GM18520 (cell line): ENCODE data around the gene ITGA8.
"Not testable (repeated sequence)": the region's sequence is repeated elsewhere in the genome, so short reads cannot be mapped to it uniquely, and the experiment has no call there.

Source experiments
- ATAC-seq: cut with Tn5 transposase; IDR thresholded peaks from one replicate; pipeline ENCODE4 v1.9.1; 2021; ENCODE audit not compliant: unreplicated experiment

ITGA8 gene

DNA sequence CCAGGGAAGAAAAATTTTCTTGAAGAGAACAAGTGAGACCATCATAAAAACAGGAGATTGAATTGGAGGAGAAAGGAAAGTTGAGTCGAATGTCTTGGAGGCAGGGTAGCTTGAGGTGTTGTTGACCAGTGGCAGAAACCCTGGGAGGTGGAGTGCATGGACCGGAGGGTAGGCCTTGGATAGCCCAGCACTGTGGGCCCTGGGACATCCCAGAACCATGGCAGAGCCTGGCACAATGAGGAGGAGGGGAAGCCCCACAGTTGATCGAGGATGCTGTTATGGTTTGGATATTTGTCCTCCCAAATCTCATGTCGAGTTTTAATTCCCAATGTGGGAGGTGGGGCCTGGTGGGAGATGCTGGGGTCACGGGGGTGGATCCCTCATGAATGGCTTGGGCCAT lies 157.1 kb downstream of the ITGA8 start:
- no peak for ATAC-seq

DNA sequence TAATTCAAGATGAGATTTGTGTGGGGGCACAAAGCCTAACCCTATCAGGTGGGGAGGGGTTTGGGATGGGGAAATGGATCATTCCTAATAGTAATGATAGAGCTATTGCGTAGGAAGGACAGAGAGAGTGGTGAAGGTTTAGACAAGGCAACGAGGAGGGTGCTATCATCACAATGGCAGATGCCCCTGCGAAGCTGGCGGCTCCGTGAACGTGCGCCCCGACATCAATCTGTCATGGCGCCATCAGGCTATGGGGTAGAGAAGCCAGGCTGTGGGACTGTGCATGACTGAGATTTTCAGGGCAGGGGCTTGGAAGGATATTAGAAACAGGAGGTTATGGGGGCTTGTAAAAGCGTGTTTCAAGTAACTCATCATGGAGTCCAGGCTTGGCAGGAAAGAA lies 157.6 kb downstream of the ITGA8 start:
- no peak for ATAC-seq

DNA sequence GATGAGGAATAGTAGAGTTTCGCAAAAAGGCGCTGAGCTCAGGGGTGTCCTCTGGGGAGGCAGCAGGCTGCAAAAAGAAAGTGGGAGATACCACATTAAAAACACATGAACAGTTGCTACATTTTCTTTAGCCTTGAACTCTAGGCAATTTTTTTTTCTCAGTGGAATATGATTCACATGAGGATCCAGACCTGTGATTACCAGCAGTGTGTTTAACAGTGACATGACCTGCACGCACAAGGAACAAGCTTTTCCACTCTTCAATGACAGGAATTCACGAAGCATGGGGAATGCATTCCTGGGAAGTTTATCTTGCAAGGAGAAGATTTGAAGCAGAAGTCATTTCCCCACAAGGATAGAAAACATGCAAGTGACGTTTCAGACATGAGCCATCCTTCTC lies 161.6 kb downstream of the ITGA8 start:
- ATAC-seq = no peak

DNA sequence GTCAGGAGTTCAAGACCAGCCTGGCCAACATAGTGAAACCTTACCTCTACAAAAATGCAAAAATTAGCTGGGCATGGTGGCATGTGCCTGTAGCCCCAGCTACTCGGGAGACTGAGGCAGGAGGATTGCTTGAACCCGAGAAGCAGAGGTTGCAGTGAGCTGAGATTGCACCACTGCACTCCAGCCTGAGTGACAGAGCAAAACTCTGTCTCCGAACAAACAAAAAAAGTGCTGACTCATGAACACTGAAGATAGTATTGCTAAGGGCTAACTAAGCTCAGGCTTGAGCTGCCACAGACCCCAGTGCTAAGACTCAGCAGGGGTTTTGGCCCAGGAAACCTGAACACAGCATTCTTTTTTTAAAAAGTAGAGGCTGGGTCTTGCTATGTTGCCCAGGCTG lies 162.6 kb downstream of the ITGA8 start:
- ATAC-seq = not testable (repeated sequence)

DNA sequence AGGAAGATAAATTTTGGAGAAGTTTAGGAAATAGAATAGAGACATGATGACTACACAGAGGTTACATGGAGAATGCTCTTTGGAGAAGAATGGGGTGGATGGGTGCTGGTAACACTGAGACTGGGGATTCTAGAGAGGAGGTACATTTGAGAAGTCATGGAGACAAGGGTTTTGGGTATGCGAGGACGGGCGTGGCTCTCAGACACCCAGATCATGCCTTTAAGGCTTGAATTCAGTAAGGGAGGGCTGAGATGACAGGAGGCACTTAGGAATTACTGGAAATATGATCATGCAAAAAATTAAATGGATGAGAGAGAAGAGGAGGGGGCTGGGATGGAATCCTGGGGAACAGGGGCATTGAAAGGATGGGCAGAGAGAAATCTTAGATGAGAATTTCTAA lies 168.8 kb downstream of the ITGA8 start:
- no peak for ATAC-seq

DNA sequence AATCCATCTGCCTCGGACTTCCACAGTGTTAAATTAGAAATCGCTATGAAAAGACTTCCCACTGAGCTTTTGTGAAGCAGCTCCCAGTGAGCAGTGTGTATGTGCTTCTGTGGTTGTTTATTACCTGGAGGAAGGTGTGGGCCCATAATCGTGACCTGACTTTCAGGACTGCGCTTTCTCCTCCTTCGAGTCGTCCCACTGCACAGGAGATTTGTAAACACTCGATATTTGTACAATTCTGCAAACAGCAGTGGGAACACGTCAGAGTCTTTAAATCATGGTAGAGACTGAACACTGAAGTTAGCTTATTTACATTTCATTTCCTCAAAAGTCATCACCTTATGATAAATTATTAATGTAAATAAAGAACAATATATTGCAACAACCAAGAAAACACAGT lies 171.4 kb downstream of the ITGA8 start:
- no peak for ATAC-seq

DNA sequence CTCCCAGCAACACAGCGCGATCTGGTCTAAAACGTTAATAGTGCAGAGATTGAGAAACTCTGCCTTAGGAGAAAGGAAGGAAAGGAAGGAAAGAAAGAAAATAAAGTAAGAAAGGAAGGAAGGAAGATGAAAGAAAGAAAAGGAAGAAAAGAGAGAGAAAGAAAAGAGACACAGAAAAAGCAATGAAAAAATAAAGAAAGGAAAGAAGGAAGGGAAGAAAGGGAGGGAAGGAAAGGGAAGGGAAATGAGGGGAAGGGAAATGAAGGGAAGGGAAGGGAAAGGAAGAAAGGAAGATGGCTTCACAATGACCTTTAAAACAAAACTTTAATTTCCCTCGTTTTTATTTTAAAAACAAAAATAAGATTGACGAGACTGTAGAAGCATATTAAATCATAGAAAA lies 173.1 kb downstream of the ITGA8 start:
- no peak for ATAC-seq

DNA sequence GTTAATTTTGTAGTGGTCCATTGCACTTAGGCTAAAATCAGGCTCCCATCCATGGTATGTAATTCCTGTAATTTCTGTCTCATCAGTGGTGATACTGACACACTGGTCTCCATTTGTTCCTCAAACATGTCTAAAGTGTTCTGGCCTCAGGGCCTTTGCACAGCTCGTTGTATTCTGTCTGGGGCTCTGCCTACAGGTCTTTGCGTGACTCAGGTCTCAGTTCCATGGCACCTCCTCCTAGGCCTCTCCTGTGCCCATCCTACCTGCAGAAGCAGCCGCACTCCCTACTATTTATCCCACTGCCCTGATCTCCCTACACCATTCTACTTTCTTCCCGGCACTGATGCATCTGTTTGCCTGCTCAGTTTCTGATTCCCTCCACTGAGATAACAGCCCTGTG lies 173.8 kb downstream of the ITGA8 start:
- ATAC-seq = no peak

DNA sequence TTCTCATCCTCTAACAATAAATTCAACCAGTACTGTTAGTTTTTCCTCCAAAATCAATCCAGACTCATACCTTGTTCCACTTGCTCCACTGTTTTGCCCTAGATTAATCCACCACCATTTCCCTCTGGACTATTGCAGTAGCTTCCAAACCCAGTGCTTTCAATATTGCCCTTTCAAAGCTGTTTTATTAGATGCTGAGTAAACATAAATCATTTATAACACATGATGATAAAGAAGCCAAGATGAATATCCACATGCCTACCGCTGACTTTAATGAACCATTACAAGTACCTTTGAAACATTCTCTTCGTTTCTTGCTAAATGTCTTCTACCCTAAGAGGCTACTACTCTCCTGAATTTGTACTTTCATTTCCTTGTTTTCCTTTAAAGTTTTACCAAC lies 174.5 kb downstream of the ITGA8 start:
- ATAC-seq = no peak

DNA sequence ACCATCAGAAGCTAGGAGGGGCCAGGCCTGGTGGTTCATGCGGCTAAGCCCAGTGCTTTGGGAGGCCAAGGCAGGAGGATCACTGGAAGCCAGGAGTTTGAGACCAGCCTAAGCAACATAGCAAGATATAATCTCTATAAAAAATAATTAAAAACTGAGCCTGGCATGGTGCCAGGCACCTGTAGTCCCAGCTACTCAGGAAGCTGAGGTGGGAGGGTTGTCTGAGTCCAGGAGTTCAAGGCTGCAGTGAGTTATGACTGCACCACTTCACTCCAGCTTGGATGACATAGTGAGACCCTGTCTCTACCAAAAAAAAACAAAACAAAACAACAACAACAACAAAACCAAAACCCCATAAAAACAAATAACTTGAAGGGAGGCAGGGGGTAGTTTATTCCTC lies 175.7 kb downstream of the ITGA8 start:
- no peak for ATAC-seq

DNA sequence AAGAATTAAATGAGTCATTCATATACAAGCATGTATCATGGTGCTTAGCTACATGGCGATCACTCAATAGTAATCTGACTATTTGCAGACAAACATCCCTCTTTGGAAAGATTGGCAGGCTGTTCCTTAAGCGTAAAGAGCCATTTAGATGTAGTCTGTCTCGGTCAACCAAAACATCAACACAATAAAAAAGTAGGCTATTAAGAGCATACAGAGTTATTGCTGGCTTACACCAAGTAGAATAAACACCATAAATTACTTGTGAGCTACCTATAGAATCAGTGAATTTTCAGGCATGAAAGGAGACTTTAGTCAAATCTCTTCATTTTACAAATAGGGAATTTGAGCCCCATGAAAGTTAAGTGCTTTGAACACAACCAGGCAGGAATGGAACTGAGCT lies 176.9 kb downstream of the ITGA8 start:
- no peak for ATAC-seq

DNA sequence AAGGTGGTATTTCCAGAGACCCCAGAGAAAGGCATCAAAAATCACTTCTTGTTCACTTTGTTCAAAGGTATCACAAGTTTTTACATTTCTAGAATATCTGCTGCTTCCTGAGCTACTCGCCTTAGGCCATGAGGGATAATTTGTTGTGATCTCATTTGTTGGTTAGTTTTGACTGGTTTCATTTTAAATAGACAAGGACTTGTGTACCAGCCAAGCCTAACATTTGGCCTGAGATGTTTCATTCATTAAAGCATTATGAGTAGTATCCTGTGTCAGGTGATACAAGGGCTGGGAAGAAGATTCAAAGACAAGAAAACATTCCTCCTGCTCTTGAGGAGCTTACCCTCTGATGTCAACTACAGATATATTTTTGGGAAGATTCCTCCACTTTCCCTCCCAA lies 178.3 kb downstream of the ITGA8 start:
- no peak for ATAC-seq

DNA sequence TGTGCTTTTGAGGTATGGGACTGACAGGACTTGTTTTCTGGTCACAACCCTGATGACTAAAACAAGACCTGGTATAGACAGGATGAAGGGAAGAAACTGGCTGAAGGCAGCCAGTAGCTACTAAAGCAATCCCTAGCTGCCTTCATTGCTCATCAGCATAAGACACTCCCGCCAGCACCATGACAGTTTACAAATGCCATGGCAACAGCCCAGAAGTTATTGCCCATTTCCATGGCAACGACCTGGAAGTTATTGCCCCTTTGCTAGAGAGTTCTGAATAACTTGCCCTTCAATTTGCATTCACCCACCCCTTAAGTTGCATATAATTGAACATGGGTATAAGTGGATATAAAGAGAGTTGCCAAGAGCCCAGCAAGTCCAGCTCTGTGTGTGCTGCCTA lies 179.0 kb downstream of the ITGA8 start:
- no peak for ATAC-seq

DNA sequence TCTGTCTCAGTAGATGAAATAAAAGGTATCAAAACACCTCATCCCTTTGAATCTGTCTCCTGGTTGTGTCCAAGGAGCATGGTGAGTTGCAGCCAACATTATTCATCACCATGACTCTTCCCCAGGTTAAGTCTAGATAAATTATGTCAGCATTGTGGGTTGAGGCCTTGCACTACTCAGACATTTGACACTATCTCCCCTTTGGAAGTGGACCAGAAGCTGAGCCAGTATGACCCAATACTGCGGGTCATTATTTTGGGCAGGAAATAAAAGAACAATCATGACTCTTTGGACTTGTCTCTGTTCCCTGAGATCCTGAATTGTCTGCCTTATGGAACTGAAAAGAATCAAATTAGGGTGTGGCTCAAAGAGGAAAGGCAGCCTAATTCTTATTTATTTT lies 180.5 kb downstream of the ITGA8 start:
- ATAC-seq = no peak

DNA sequence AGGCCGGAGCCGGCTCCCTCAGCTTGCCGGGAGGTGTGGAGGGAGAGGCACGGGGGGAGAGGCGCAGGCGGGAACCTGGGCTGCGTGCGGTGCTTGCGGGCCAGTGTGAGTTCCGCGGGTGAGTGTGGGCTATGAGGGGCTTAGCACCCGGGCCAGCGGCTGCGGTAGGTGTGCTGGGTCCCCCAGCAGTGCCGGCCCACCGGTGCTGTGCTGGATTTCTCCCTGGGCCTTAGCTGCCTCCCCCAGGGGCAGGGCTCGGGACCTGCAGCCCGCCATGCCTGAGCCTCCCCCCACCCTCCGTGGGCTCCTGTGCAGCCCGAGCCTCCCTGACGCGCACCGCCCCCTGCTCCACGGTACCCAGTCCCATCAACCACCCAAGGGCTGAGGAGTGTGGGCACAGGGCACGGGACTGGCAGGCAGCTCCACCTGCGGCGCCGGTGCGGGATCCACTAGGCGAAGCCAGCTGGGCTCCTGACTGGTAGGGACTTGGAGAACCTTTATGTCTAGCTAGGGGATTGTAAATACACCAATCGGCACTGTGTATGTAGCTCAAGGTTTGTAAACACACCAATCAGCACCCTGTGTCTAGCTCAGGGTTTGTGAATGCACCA lies 184.7 kb downstream of the ITGA8 start:
- ATAC-seq = not testable (repeated sequence)

DNA sequence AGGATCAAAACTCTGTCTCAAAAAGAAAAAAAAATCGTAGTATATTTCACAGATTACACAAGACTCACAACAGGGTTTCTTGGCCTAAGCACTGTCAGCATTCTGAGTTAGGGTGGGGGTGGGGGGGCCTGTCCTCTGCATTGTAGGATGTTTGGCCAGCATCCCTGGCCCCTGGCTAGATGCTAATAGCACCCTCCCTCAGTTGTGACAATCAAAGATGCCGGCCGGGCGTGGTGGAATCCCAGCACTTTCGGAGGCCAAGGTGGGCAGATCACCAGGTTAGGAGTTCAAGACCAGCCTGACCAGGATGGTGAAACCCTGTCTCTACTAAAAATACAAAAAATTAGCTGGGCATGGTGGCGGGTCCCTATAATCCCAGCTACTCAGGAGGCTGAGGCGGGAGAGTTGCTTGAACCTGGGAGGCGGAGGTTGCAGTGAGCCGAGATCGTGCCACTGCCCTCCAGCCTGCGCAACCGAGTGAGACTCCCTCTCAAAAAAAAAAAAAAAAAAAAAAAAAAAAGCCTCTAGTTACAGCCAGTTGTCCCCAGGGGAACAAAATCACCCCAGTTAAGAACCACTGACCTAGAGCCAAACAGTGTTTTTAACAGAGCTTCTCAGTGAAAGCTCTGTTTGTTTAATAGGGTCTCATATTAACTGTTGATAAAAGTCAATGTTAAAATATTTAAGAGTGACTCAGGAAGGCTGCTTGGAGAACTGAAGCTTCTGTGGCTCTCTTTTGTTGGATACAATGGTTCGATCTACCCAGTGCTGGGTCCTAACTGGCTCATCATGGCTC lies 187.6 kb downstream of the ITGA8 start:
- no peak for ATAC-seq

DNA sequence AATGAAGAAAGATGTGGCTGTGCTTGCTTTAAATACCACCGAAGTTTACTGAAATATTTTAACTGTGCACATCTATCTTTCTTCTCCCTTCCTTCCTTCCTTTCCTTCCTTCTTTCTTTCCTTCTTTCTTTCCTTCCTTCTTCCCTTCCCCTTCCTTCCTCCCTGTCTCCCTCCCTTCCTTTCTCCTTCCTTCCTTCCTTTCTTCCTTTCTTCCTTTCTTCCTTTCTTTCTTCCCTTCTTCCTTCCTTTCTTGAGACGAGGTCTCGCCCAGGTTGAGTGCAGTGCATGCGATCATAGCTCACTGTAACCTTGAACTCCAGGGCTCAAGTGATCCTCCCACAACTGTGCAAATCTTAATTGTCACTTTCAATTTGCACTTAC lies 190.9 kb downstream of the ITGA8 start:
- no peak for ATAC-seq

DNA sequence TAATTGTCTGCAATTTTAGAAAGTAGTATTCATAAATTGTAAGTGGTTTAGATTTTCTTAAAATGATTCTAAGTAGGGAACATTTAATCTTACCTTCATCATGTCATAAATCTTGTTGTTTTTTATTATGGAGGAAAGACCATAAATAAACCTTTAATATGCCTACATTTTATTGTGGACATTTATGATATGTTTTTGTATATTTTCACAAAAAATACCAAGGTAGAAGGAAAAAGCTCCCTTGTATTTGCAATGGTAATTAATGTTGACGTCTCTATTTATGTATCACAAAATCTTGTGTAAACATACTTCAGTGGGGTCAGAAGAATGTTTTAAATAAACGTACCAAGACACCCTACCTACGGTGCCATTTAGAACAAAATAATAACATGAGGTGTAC lies 193.0 kb downstream of the ITGA8 start:
- no peak for ATAC-seq

DNA sequence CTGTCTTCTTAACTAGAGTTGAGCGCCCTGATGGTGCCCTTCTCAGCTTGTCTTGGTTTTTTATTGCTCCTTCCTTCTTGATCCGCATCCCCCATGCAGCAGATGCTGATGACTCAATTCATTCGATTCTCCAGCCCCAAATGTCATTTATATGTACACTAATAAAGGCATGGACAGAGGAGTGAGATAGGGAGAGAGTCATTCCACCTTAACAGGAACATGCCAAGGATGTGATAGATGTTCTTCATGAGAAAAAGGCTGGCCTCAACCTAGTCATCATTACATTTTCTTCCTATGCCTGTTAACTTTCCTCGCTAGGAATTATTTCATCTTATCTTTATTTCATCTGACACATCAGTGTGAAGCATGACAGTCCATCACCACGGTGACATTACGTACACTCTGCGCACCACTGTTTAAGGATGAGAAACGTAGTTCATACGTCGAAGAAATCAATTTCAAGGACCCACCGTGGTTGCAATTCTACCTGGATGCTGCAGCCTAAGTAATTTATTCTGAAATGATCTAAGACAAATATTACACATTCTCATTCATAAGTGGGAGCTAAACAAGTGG lies 198.3 kb downstream of the ITGA8 start:
- ATAC-seq = no peak

DNA sequence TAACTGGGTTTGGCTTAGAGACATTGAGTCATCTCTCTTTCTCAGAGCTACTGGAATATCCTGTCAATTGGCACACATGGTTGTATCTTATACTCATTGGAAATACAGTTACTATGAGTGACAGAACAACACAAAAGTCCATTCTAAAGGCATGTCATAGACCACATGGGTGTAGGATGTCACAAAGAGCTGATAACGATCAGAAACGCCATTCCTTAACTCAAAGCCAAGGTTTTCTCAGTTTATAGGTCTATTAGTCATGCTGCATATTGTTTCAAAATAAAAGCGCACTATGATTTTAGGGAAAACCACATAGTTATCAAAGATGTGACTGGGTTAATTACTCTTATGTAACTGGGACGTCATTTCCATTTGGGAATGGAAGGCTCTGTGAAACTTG lies 201.5 kb downstream of the ITGA8 start:
- ATAC-seq = no peak

DNA sequence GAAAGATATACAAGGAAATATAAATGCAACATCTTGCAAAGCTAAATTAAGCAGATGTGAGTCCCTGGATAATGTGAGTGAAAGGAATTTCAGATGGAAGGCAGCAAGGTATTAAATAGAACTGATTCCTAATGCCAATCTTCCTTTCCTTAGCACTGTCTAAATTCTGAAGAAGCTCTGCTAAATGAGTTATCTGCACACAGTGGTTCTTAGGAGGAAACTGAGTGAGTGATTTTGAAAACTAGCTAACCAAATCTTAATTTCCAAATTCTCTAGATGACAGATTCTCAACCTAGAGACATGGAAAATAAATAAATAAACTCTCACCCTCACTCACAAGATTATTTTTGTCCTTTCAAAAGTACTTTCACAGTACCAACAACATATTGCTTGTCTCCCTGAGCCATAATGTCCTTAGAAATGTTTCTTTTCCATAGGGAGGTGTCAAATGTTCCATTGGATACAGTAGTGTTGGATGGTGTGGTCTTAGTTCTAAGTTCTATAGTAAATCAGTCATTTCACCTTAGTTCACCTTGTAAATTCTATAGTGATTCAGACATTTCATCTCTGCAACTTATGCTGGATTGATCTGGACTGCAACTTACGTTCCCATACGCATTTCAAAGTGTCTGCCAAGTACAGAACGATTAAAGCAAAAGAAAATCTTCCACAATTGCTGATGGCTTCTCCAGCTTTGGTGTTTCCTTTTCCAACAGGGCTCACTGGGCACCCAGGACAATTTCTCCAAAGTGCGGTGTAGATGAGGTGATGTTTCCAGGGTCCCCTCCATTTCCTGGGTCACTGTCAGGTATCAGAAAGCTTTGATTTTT lies 203.3 kb downstream of the ITGA8 start:
- ATAC-seq = no peak

DNA sequence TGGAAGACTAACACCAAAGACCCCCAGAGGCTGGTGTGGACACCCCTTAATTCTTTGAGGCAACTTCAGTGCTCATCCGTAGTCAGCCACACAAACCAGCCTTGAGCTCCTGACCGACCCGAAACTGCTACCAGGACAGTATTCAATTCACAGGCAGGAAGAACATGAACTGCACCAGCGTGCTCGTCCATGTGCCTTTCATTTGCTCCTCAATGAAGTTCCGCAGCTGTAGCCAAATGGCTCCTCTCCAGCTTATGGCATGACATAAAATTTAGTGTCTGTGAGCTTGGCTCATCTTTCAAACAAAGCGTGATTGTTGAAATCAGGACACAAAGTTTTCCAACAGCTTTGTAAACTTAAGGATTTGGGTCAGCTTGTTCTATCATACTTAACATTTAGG lies 204.5 kb downstream of the ITGA8 start:
- no peak for ATAC-seq
